ENCODE data around the gene ADAMTSL5. TPM values are rescaled to one million over a fixed set of nuclear protein-coding genes. Genes with fewer than 3 reads are reported as not detected.
A peak's percentile ranks its signal among the peaks of the same experiment; 100 is the strongest.

ADAMTSL5 gene
- total and polyA plus RNA-seq, 2 of the 8 experiments (the other 6 are each of a cell fraction or from before 2014, with no cell fraction given) = 0.82 to 0.99 TPM

- WGBS, 2 experiments (ENCODE audit: extremely low coverage in 1 of 2, insufficient coverage in 1 of 2, insufficient read length in 1 of 2, insufficient replicate concordance in 2 of 2, low coverage in 1 of 2, low lambda C conversion rate in 2 of 2, missing lambda C conversion rate in 1 of 2) = 26% methylated on average over 28 of the region's 42 CpGs; no CpG with 5 or more reads in 1 of the 2 experiments
- POLR2A ChIA-PET (ENCODE audit: partially characterized antibody) = interaction anchor here (0.6 to 9.4 kb wide), 8 partner anchors 12 to 186 kb away, joined by 3 to 109 read pairs (median 4); partner anchors contain the start of gene CIRBP
- H3K4me3 ChIP-seq (ENCODE audit: extremely low read depth in 1 of 4, insufficient read depth in 2 of 4, low read depth in 3 of 4, low read length in 4 of 4) = peak overlapping the region in 2 of 4 experiments; percentile 1 to 54; a peak in 3 of 8 replicates
- H4K91ac ChIP-seq (replicated peaks; ENCODE audit: insufficient read length, low read length) = no peak overlapping the region
- no peaks in the 10 kb centered on the region; the same call in 1 of the 2 replicates for H3K79me1 ChIP-seq (ENCODE audit: low read depth, low read length)
- H3K9ac ChIP-seq (replicated peaks in 1 of 4; ENCODE audit: extremely low read depth in 1 of 4, low read depth in 3 of 4, low read length in 3 of 4) = no peak overlapping the region
- peak; percentile 98 for FAIRE-seq
- H3K9me3 ChIP-seq (ENCODE audit: insufficient read depth in 2 of 2, low read depth in 1 of 2, low read length in 1 of 2) = no peaks in the 10 kb centered on the region
- H2BK120ac ChIP-seq (replicated peaks; ENCODE audit: low read depth, low read length) = no peak overlapping the region
- CTCF ChIA-PET (ENCODE audit: partially characterized antibody) = interaction anchor here (0.6 to 6.9 kb wide), 12 partner anchors 11 to 411 kb away, joined by 3 to 54 read pairs (median 3); no protein-coding TSS in a partner anchor
- H2BK15ac ChIP-seq (ENCODE audit: low read length) = no peak overlapping the region
- peaks cover 3% of the 10 kb centered on the region; the same call in 1 of the 2 replicates for H3K23me2 ChIP-seq (ENCODE audit: low read depth, low read length)
- H3K56ac ChIP-seq (replicated peaks; ENCODE audit: insufficient read length, low read depth, low read length) = no peak overlapping the region
- peaks cover 6 to 25% (median 20%) of the 10 kb centered on the region in 4 experiments for H3K27me3 ChIP-seq (replicated peaks in 1 of 4; ENCODE audit: control insufficient read depth in 3 of 4, extremely low read depth in 1 of 4, insufficient read depth in 3 of 4, low read length in 3 of 4)
- H3K14ac ChIP-seq (ENCODE audit: insufficient read length) = no peak overlapping the region
- H3K23ac ChIP-seq (ENCODE audit: insufficient read length) = no peak overlapping the region
- H2BK20ac ChIP-seq (ENCODE audit: low read length) = no peak overlapping the region
- H3K18ac ChIP-seq (ENCODE audit: extremely low read depth, low read length) = no peak overlapping the region
- peak overlapping the region; percentile 33 to 60 for H3K4me2 ChIP-seq (ENCODE audit: insufficient read depth in 1 of 2, low read depth in 2 of 2, low read length in 2 of 2)
- no peak overlapping the region for H2AFZ ChIP-seq (ENCODE audit: low read length)
- peaks cover 0 to 32% (median 27%) of the 10 kb centered on the region in 4 experiments; a peak in 6 of 7 replicates for H3K4me1 ChIP-seq (replicated peaks in 1 of 4; ENCODE audit: control insufficient read depth in 3 of 4, insufficient read depth in 4 of 4, low read length in 3 of 4)
- no peak overlapping the region for H2BK5ac ChIP-seq (ENCODE audit: low read depth, low read length)
- no peak overlapping the region for H3K4ac ChIP-seq (replicated peaks; ENCODE audit: insufficient read length, low read depth, low read length)
- H4K5ac ChIP-seq (ENCODE audit: insufficient read length, low read depth, low read length) = no peak overlapping the region
- no peaks in the 10 kb centered on the region for H3K79me2 ChIP-seq (ENCODE audit: control insufficient read depth in 1 of 2, insufficient read depth in 2 of 2, low read length in 2 of 2)
- no peak overlapping the region for H2AK5ac ChIP-seq (ENCODE audit: low read depth, low read length)
- no peak overlapping the region for H3K27ac ChIP-seq (ENCODE audit: low read depth, low read length)
- peak overlapping the region; percentile 50; the same call in 1 of the 2 replicates for H2BK12ac ChIP-seq (ENCODE audit: low read depth, low read length)
- peak overlapping the region; percentile 62; the same call in 1 of the 2 replicates for H4K8ac ChIP-seq (ENCODE audit: extremely low read depth, insufficient read depth, low read length)
- H3K36me3 ChIP-seq (ENCODE audit: control insufficient read depth in 2 of 4, insufficient read depth in 4 of 4, low read length in 3 of 4) = peaks cover 0 to 2% (median 0%) of the 10 kb centered on the region in 4 experiments; a peak in 2 of 8 replicates
- peak; percentile 90 to 97 for DNase-seq (ENCODE audit: low read depth in 1 of 2, low spot score in 2 of 2)
- peaks cover 9 to 10% of the 10 kb centered on the region in 2 experiments for H4K20me1 ChIP-seq (replicated peaks in 1 of 2; ENCODE audit: control insufficient read depth in 1 of 2, insufficient read depth in 2 of 2, low read length in 2 of 2)
- TF ChIP-seq SP1 (IDR thresholded peaks at IDR 0.05; ENCODE audit: low read depth, low read length) (peak; percentile 32; the same call in 1 of the 2 replicates), TAF1 (IDR thresholded peaks at IDR 0.05; ENCODE audit: low read depth, low read length) (peak; percentile 39; the same call in 1 of the 2 replicates), SAP30 (IDR thresholded peaks at IDR 0.05; ENCODE audit: insufficient read depth, insufficient replicate concordance, low read length) (no peak), ATF2 (IDR thresholded peaks at IDR 0.05; ENCODE audit: low read length) (no peak), GABPA (IDR thresholded peaks at IDR 0.05; ENCODE audit: borderline replicate concordance, insufficient read depth, low read length) (no peak), POU5F1 (IDR thresholded peaks at IDR 0.05; ENCODE audit: low read depth, low read length) (no peak), HDAC2 (IDR thresholded peaks at IDR 0.05; ENCODE audit: borderline replicate concordance in 1 of 2, low read depth in 2 of 2, low read length in 2 of 2) (no peak), MAX (IDR thresholded peaks at IDR 0.05) (peak; percentile 67)
Observed at GRCh38 chr19:1455336-1456120, 57.3 kb downstream of the ADAMTSL5 start.
